CD8-positive, alpha-beta memory T cell (primary cell): Measurements from ENCODE around the gene CXCL16. TPM values are rescaled to one million over a fixed set of nuclear protein-coding genes. Genes with fewer than 3 reads are reported as not detected.

ENCODE experiments used
- CTCF ChIA-PET: fragments of 350-600 bp; sonication (Branson Sonifier 250); formaldehyde crosslinking; loops from one replicate; lab custom pipeline; 2021; ENCODE audit warnings: antibody characterized with exemption; lab: Charles Lee
- POLR2A ChIA-PET: fragments of 350-600 bp; sonication (Branson Sonifier 250); formaldehyde crosslinking; loops from one replicate; lab custom pipeline; 2021; ENCODE audit warnings: antibody characterized with exemption; lab: Charles Lee
- DNase-seq, 5 donors: peaks; one replicate each; pipeline versions ENCODE4 v3.0.0 to v3.0.0-alpha.2; 2020 to 2022; ENCODE audit warnings: mixed read lengths in 1 of 5
- H3K27ac ChIP-seq: one replicate; pipeline ENCODE4 v1.7.0; 2013; ENCODE audit warnings: low read depth, mild to moderate bottlenecking, low read length, moderate library complexity
- H3K27me3 ChIP-seq: 2 replicates; pipeline ENCODE4 v1.7.0; 2013; ENCODE audit warnings: low read length, mild to moderate bottlenecking; ENCODE audit not compliant: insufficient read depth, poor library complexity, severe bottlenecking
- H3K36me3 ChIP-seq: 2 replicates; pipeline ENCODE4 v1.7.0; 2013; ENCODE audit warnings: mild to moderate bottlenecking, low read length, moderate library complexity; ENCODE audit not compliant: insufficient read depth
- H3K4me1 ChIP-seq: 2 replicates; pipeline ENCODE4 v1.7.0; 2013; ENCODE audit warnings: mild to moderate bottlenecking, low read length, moderate library complexity; ENCODE audit not compliant: insufficient read depth
- H3K4me3 ChIP-seq: 2 replicates; pipeline ENCODE4 v1.7.0; 2013; ENCODE audit warnings: mild to moderate bottlenecking, low read length
- H3K9me3 ChIP-seq: 2 replicates; pipeline ENCODE4 v1.7.0; 2013; ENCODE audit warnings: mild to moderate bottlenecking, low read length
- H3K27ac Mint-ChIP-seq, 8 donors: one replicate each; pipeline ENCODE4 v1.8.0; 2020 to 2021; ENCODE audit warnings: mixed read lengths in 8 of 8, mild to moderate bottlenecking in 6 of 8, inconsistent platforms in 3 of 8, moderate library complexity in 3 of 8
- H3K27me3 Mint-ChIP-seq, 2 donors: one replicate each; pipeline ENCODE4 v1.8.0; 2020 to 2021; ENCODE audit warnings: mixed read lengths in 2 of 2, mild to moderate bottlenecking in 1 of 2, moderate library complexity in 1 of 2
- H3K36me3 Mint-ChIP-seq, 3 donors: one replicate each; pipeline ENCODE4 v1.8.0; 2020 to 2021; ENCODE audit warnings: mixed read lengths in 3 of 3, inconsistent platforms in 1 of 3, mild to moderate bottlenecking in 1 of 3
- H3K4me1 Mint-ChIP-seq, 3 donors: one replicate each; pipeline ENCODE4 v1.8.0; 2020 to 2021; ENCODE audit warnings: mixed read lengths in 3 of 3, inconsistent platforms in 1 of 3, mild to moderate bottlenecking in 1 of 3
- H3K4me3 Mint-ChIP-seq, 7 donors: one replicate each; pipeline ENCODE4 v1.8.0; 2020 to 2021; ENCODE audit warnings: mixed read lengths in 7 of 7, mild to moderate bottlenecking in 6 of 7, moderate library complexity in 4 of 7, inconsistent platforms in 2 of 7
- H3K9me3 Mint-ChIP-seq, 5 donors: one replicate each; pipeline ENCODE4 v1.8.0; 2020 to 2022; ENCODE audit warnings: mixed read lengths in 5 of 5, mild to moderate bottlenecking in 3 of 5, moderate library complexity in 2 of 5, inconsistent platforms in 1 of 5
- polyA plus RNA-seq: library from polyadenylated mRNA; unstranded; fragments of 300-500 nt; fragmentation: Illumina TruSeq; gene quantifications from one replicate; pipeline ENCODE4 v1.2.3, GENCODE V29; 2021
- total RNA-seq, 2 experiments: library from RNA; stranded (reverse); gene quantifications; one replicate each; pipeline ENCODE4 v1.2.3, GENCODE V29; 2021

The CXCL16 gene
- total and polyA plus RNA-seq, 3 experiments from 2014 or later: 2.4 to 3.0 (median 2.8) TPM

DNA sequence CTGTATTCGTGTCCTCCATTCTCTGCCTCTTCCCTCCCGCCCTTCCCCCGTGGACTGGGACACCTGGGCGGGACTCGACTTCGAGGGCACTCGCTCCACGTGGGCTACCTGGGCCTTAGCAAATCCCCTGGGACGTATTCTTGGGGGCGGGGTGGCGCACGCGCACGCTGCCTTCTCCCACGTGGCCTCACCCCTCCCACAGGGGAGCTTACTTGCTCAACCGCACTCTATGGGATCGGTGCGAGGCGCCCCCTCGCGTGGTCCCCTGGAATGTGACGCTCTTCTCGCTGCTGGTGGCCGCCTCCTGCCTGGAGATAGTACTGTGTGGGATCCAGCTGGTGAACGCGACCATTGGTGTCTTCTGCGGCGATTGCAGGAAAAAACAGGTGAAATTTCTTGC is 42.9 kb upstream of the CXCL16 start:
- Mint-ChIP-seq H3K9me3 (no peaks in the 10 kb centered on the region), H3K4me1 (peaks cover 10 to 22% (median 15%) of the 10 kb centered on the region in 3 donors), H3K27ac (no peak overlapping the region), H3K4me3 (no peak overlapping the region), H3K27me3 (peaks cover 48 to 65% of the 10 kb centered on the region in 2 donors), H3K36me3 (no peaks in the 10 kb centered on the region)
- Histone ChIP-seq H3K27me3 (peaks cover 23% of the 10 kb centered on the region), H3K27ac (no peak overlapping the region), H3K4me3 (no peak overlapping the region), H3K9me3 (no peaks in the 10 kb centered on the region), H3K36me3 (no peaks in the 10 kb centered on the region), H3K4me1 (peaks cover 12% of the 10 kb centered on the region)
- ChIA-PET CTCF (no interaction called here), POLR2A (interaction anchor here (0.7 kb wide), 2 partner anchors 49 to 71 kb away, joined by 6 to 11 read pairs; no protein-coding TSS in a partner anchor)
- no peak for DNase-seq

DNA sequence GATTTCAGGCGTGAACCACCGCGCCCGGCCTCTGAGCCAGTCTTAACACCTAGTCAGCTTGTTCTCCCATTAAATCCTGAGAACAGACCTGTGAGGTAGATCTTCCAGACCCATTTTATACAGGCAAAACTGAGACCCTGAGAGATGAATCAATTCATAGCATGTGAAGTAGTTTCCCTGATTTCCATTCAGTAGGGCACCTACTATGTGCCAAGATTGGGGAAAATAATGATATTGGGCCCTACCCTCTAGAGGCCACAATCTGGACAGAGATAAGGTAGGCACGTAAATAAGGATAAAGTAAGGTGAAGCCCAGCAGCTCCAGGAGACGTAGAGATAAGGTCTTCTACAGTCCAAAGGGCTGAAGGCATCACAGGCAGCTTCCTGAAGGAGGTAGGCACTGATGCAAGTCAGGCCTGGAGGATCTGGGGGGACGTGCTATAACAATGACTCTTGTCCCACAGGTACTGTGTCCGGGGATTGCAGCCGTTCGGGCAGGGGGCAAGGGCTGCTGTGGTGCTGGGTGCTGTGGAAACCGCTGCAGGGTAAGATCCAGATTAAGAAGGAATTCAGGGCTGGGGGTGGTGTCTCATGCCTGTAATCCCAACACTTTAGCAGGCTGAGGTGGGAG is 40.7 kb upstream of the CXCL16 start:
- Mint-ChIP-seq H3K4me1 (peaks cover 0 to 3% (median 3%) of the 10 kb centered on the region in 3 donors), H3K27me3 (peaks cover 28 to 49% of the 10 kb centered on the region in 2 donors), H3K4me3 (no peak overlapping the region), H3K36me3 (no peaks in the 10 kb centered on the region), H3K27ac (no peak overlapping the region), H3K9me3 (no peaks in the 10 kb centered on the region)
- CTCF ChIA-PET: interaction anchor here (0.7 to 4.7 kb wide), 3 partner anchors 8 to 156 kb away, joined by 3 to 28 read pairs (median 3); partner anchors contain the start of gene GLTPD2
- H3K27me3 ChIP-seq: peaks cover 16% of the 10 kb centered on the region
- no peak for DNase-seq
- H3K4me1 ChIP-seq: peaks cover 2% of the 10 kb centered on the region
- H3K36me3 ChIP-seq: no peaks in the 10 kb centered on the region
- H3K4me3 ChIP-seq: no peak overlapping the region
- H3K27ac ChIP-seq: no peak overlapping the region
- no peaks in the 10 kb centered on the region for H3K9me3 ChIP-seq
- POLR2A ChIA-PET: no interaction called here

DNA sequence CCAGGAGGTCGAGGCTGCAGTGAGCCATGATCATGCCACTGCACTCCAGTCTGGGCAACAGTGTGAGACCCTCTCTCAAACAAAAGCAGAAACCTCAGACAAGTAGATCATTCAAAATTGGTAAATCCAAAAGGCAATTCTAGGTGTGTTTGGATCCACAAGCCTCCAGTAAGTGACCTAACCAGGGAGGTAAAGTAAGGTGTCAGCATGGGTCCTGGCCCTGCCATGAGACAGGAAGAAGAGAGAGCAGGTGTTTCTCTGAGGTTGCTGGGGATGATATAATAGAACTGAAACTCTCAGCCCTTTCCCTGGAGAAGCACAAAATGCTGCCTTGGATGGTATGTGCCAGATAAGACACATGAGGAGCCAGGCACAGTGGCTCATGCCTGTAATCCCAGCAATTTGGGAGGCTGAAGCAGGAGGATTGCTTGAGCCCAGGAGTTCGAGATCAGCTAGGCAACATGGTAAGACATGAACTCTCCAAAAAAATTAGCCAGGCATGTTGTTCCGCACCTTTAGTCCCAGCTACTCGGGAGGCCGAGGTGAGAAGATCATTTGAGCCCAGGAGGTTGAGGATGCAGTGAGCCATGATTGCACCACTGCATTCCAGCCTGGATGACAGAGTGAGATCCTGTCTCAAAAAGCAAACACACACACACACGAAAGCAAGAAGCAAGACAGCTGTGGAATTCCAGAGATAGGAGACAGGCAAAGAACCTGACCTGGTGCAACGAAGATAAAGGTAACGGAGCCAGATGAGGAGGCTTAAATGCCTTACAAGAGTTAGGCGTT is 38.4 kb upstream of the CXCL16 start:
- Histone ChIP-seq H3K9me3 (no peaks in the 10 kb centered on the region), H3K36me3 (no peaks in the 10 kb centered on the region), H3K27me3 (no peaks in the 10 kb centered on the region), H3K27ac (no peak overlapping the region), H3K4me3 (no peak overlapping the region), H3K4me1 (no peaks in the 10 kb centered on the region)
- Mint-ChIP-seq H3K4me3 (no peak overlapping the region), H3K27me3 (peaks cover 11 to 43% of the 10 kb centered on the region in 2 donors), H3K4me1 (no peaks in the 10 kb centered on the region), H3K9me3 (no peaks in the 10 kb centered on the region), H3K36me3 (no peaks in the 10 kb centered on the region), H3K27ac (no peak overlapping the region)
- DNase-seq: no peak
- ChIA-PET CTCF (interaction anchor here (4.7 kb wide), 1 partner anchor 12 kb away, joined by 28 read pairs; no protein-coding TSS in a partner anchor), POLR2A (no interaction called here)

DNA sequence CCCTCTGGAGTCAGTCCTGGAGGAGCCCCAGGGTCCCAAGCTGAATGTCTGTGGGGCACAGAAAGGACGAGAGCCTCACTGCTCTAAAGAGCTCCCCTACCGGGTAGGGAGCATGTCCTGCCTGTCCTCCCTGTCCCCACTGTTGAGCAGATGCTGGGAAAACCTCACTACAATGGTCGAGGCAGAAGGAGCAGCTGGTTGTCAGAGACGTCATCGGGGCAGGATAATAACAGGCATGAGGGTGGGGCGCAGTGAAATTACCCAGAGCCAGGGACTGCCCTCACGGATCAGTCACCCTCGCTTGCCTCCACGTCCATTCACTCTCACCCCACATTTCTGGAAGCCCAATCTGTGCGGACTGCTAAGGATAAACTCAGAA is 32.5 kb upstream of the CXCL16 start:
- no peak overlapping the region for H3K4me3 ChIP-seq
- H3K4me1 ChIP-seq: no peaks in the 10 kb centered on the region
- H3K27me3 ChIP-seq: no peaks in the 10 kb centered on the region
- no peak overlapping the region for H3K27ac Mint-ChIP-seq
- H3K9me3 ChIP-seq: no peaks in the 10 kb centered on the region
- no peaks in the 10 kb centered on the region for H3K9me3 Mint-ChIP-seq
- H3K4me1 Mint-ChIP-seq: peaks cover 4 to 7% (median 7%) of the 10 kb centered on the region in 3 donors
- H3K36me3 ChIP-seq: no peaks in the 10 kb centered on the region
- ChIA-PET CTCF (interaction anchor here (0.9 kb wide), 1 partner anchor 17 kb away, joined by 3 read pairs; no protein-coding TSS in a partner anchor), POLR2A (no interaction called here)
- no peak overlapping the region for H3K4me3 Mint-ChIP-seq
- no peak for DNase-seq
- H3K36me3 Mint-ChIP-seq: no peaks in the 10 kb centered on the region
- peaks cover 2 to 30% of the 10 kb centered on the region in 2 donors for H3K27me3 Mint-ChIP-seq
- H3K27ac ChIP-seq: no peak overlapping the region

DNA sequence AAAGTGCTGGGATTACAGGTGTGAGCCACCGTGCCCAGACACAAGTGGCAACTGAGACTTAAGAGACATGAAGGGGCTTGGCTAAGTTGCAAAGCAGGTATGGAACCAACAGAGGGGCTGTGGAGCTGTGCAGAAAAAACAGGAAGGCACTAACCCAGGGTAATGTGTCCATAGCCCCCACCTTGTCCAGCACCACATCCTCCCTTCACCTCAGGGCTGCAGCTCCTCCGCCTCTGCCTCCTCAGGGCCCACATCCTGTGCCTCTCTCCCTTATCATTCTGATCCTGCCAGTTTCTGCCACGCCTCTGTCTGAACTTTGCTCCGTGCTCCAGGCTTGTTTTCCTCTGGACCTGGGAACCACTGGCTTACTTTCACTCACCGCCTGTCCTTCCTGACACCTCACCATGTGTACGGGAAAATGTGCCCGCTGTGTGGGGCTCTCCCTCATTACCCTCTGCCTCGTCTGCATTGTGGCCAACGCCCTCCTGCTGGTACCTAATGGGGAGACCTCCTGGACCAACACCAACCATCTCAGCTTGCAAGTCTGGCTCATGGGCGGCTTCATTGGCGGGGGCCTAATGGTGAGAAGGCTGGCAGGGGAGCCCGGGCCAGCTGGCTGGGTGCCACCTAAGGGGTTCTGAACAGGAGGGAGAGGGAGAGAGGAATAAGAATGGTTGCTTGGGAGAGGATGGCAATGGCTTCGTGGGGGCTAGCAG is 31.9 kb upstream of the CXCL16 start, which contains the start of gene TM4SF5:
TSS of gene TM4SF5 (plus strand) at position 368 of the 716 bp plus-strand sequence. CDS start at position 405, 37 bp downstream.
- CTCF ChIA-PET: no interaction called here
- Mint-ChIP-seq H3K4me3 (peak within 1 kb of the TSS in 1 of 7 donors; percentile 28), H3K27ac (peak within 1 kb of the TSS in 3 of 8 donors; percentile 15 to 89 (median 73)), H3K36me3 (no peaks in the 10 kb centered on the region), H3K27me3 (peaks cover 2 to 30% of the 10 kb centered on the region in 2 donors), H3K9me3 (no peaks in the 10 kb centered on the region), H3K4me1 (peaks cover 4 to 7% (median 7%) of the 10 kb centered on the region in 3 donors)
- H3K9me3 ChIP-seq: no peaks in the 10 kb centered on the region
- H3K4me1 ChIP-seq: no peaks in the 10 kb centered on the region
- no peaks in the 10 kb centered on the region for H3K27me3 ChIP-seq
- no peaks in the 10 kb centered on the region for H3K36me3 ChIP-seq
- H3K4me3 ChIP-seq: no peak within 1 kb of the TSS
- POLR2A ChIA-PET: no interaction called here
- no peak for DNase-seq
- H3K27ac ChIP-seq: no peak within 1 kb of the TSS

DNA sequence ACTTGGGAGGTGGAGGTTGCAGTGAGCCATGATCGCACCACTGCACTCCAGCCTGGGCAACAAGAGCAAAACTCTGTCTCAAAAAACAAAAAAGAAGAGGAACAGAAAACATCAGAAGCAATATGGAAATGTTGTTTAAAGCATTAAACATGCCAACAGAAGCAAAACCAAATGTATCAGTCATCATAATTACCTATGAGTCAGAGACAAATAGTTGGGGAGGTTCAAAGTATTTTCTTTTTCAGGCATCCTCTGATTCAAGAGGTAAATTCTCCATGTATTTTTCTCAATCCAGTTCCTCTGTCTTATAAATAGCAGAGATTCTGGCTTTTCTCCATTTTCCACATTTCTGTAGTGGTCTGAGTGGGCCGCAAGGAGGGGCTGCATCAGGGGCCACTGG is 29.9 kb upstream of the CXCL16 start:
- Histone ChIP-seq H3K27ac (no peak overlapping the region), H3K36me3 (no peaks in the 10 kb centered on the region), H3K4me3 (no peak overlapping the region), H3K27me3 (no peaks in the 10 kb centered on the region), H3K9me3 (no peaks in the 10 kb centered on the region), H3K4me1 (no peaks in the 10 kb centered on the region)
- peaks cover 2 to 23% of the 10 kb centered on the region in 2 donors for H3K27me3 Mint-ChIP-seq
- ChIA-PET CTCF (interaction anchor here (0.7 kb wide), 1 partner anchor 1842 kb away, joined by 3 read pairs; no protein-coding TSS in a partner anchor), POLR2A (no interaction called here)
- DNase-seq: no peak
- H3K36me3 Mint-ChIP-seq: no peaks in the 10 kb centered on the region
- no peaks in the 10 kb centered on the region for H3K9me3 Mint-ChIP-seq
- no peak overlapping the region for H3K27ac Mint-ChIP-seq
- H3K4me1 Mint-ChIP-seq: peaks cover 4 to 7% (median 7%) of the 10 kb centered on the region in 3 donors
- H3K4me3 Mint-ChIP-seq: no peak overlapping the region

DNA sequence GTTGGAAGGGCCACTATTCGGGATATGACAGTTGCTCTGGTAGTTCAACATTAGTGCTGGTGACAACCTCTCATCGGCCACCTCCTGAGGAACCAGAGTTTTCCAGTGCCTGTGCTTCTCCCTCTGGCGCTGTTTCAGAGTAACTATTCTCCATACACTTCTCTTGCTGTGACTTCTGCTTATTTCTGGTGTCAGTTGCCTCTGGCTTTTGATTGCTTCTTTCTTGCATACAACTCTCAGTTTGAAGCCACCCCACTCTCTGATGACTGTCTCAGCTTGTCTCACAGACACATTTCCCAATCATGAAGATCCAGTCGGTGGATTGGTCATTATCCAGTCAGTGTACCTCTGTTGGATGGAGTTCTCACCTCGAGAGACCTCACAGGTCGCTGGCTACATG is 28.6 kb upstream of the CXCL16 start:
- peak overlapping the region in 2 of 8 donors; percentile 38 to 79 for H3K27ac Mint-ChIP-seq
- no peak overlapping the region for H3K4me3 ChIP-seq
- ChIA-PET CTCF (no interaction called here), POLR2A (no interaction called here)
- no peak for DNase-seq
- no peak overlapping the region for H3K4me3 Mint-ChIP-seq
- no peaks in the 10 kb centered on the region for H3K36me3 Mint-ChIP-seq
- H3K4me1 Mint-ChIP-seq: peaks cover 4 to 7% (median 7%) of the 10 kb centered on the region in 3 donors
- no peak overlapping the region for H3K27ac ChIP-seq
- H3K9me3 ChIP-seq: no peaks in the 10 kb centered on the region
- no peaks in the 10 kb centered on the region for H3K36me3 ChIP-seq
- no peaks in the 10 kb centered on the region for H3K4me1 ChIP-seq
- H3K27me3 ChIP-seq: no peaks in the 10 kb centered on the region
- H3K9me3 Mint-ChIP-seq: no peaks in the 10 kb centered on the region
- H3K27me3 Mint-ChIP-seq: peaks cover 2 to 17% of the 10 kb centered on the region in 2 donors
